ENCODE data around the gene TBL1XR1.

GRCh38 chr3:177236704-177237103 is 39.4 kb upstream of the TBL1XR1 start:
- no peak for TF ChIP-seq EP300 (IDR thresholded peaks at IDR 0.05; ENCODE audit: borderline replicate concordance)
- no peak for TF ChIP-seq TEAD4 (IDR thresholded peaks at IDR 0.05)
- TF ChIP-seq TAF1 (IDR thresholded peaks at IDR 0.05; ENCODE audit: low read depth): no peak
- no peak for TF ChIP-seq RAD21 (IDR thresholded peaks at IDR 0.05; ENCODE audit: low read depth)

Data from Ishikawa (cell line).